ENCODE results near the gene CEP41.

The CEP41 gene

DNA sequence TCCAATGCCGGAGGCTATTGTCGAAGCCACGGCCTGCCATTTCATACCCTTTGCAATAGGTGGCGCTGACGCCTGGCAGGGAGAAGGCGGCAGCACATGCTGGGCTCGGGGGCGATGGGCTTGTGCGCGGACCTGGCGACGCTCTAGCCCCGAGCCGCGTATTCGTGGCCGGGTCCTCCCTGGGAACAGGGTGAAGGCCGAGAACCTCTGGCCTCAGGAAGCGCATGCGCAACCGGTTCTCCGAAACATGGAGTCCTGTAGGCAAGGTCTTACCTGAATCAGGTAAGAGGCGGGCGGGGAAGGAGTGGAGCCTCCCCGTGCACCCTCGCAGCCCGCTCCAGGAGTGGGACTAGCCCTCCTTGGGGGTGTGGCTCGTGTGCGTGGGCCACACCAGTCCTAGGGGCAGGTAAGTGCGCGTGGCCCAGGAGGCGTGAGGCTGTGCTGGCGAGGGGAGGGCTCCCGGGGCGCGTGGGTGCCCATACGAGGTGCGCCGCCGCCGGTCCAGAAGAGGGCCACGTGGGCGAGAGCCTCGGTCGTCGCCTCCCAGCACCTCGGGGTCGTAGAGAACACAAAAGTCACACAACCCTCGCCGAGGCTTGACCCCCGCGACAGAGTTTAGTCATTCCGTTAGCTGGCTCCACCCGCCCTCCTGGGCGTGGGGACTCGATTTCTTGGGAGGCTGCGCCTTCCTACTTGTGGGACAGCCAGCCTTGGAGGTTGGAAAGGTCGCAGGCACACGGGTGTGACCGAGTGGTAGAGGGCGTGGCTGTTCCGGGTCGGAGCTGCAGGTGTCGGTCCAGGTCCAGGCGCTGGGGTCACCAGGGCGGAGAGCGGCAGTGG is 45.5 kb upstream of the CEP41 start:
- no peak for DNase-seq (ENCODE audit: extremely low read depth, low read depth)
- TF ChIP-seq CTCF (IDR thresholded peaks at IDR 0.05; ENCODE audit: low read depth, low read length): no peak; the same call in 1 of the 2 replicates

DNA sequence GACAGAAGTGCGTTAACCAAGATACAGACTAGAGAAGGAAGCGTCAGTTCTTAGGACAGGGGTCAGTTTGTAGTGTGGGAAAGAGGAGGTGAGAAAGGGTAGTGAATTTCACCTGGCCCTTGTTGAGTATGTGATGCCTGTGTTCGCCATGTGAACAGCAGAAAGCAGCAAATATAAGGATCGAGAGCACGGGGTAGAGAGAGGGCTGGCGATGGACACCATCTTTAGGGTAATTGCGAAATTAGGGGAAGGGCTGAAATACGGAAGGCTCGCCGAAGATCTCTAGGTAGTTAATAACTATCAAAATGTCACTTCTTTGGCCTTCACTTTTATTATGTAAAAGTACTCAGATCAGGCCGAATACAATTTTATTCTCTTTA is 44.9 kb upstream of the CEP41 start:
- no peak for DNase-seq (ENCODE audit: extremely low read depth, low read depth)
- no peak for TF ChIP-seq CTCF (IDR thresholded peaks at IDR 0.05; ENCODE audit: low read depth, low read length)

GRCh38 chr7:130483031-130483430 is 42.2 kb upstream of the CEP41 start:
- no peak for DNase-seq (ENCODE audit: extremely low read depth, low read depth)
- TF ChIP-seq CTCF (IDR thresholded peaks at IDR 0.05; ENCODE audit: low read depth, low read length): no peak

- no peak for TF ChIP-seq CTCF (IDR thresholded peaks at IDR 0.05; ENCODE audit: low read depth, low read length)
- DNase-seq (ENCODE audit: extremely low read depth, low read depth): no peak
Measured at GRCh38 chr7:130481898-130482297, 41.1 kb upstream of the CEP41 start.

DNA sequence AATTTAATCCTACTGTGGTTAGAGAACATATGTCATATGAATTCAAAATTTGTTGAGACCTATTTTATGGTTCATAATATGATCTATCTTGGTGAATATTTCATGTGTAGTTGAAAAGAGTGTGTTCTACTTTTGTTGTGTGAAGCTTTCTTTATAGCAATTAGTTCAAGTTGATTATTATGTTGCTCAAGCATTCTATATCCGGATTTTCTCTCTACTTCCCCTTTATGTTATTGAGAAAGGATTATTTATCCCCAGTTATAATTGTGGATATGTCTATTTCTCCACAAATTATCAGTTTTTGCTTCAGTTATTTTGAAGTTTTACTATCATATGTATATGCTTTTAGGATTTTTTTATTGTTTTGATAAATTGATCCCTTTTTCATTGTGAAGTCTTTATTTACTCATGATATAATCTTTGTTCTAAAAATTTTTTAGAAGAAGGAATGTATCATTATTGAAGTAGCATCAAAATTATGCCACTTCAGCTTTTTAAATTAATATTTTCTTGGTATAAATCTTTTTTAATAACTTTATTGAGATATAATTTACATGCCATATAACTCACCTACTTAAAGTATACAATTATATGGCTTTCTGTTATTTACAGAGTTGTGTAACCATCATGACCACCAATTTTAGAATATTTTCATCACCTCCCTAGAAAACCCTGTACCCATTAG is 39.0 kb upstream of the CEP41 start:
- no peak for DNase-seq (ENCODE audit: extremely low read depth, low read depth)
- TF ChIP-seq CTCF (IDR thresholded peaks at IDR 0.05; ENCODE audit: low read depth, low read length): no peak

DNA sequence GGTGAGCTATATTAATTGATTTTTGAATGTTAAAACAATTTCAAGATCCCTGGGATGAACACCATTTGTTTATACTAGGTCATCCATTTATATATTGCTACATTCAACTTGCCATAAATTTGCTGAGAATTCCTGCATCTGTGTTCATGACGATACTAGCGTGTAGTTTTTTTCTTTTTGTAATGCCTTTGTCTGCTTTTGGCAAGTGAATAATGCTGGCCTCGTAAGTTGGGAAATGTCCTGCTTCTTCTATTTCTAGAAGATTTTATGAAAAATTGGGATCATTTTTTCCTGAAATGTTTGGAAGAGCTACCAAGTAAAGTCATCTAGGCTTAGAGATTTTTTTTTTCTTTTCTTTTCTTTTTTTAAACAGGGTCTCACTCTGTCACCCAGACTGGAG is 38.2 kb upstream of the CEP41 start:
- DNase-seq (ENCODE audit: extremely low read depth, low read depth): no peak
- TF ChIP-seq CTCF (IDR thresholded peaks at IDR 0.05; ENCODE audit: low read depth, low read length): no peak
